ENCODE results near the gene ATRX. TPM values are rescaled to one million over a fixed set of nuclear protein-coding genes. Genes with fewer than 3 reads are reported as not detected.

The ATRX gene
- total and polyA plus RNA-seq, 2 experiments from 2014 or later: 72.5 to 76.0 TPM

GRCh38 chrX:77802201-77802600 lies 16.2 kb upstream of the ATRX start:
- no peak for TF ChIP-seq CTCF (IDR thresholded peaks at IDR 0.05; ENCODE audit: low read depth, low read length)
- Histone ChIP-seq H3K27ac (no peak overlapping the region), H3K4me1 (ENCODE audit: low read depth) (no peaks in the 10 kb centered on the region), H3K27me3 (no peaks in the 10 kb centered on the region), H3K4me3 (no peak overlapping the region), H3K36me3 (no peaks in the 10 kb centered on the region), H3K9me3 (ENCODE audit: low read depth) (no peaks in the 10 kb centered on the region)
- no peak for DNase-seq (ENCODE audit: low read depth in 1 of 2, low spot score in 1 of 2)

DNA sequence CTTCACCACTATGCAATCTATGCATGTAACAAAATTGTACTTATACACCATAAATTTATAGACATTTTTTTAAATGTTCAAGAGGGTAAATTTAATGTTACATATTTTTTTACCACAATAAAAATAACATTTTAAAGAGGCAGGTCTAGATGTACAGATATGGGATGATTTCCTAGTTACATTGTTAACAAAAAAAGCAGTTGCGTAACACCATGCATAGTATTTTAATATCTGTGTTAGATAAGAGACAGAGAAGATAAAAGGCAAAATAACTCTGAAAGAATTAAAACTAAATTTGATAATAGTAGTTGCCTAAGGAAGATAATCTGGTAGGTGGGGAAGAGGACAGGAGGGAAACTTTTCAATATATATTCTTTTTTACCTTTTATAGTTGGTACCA lies 9.1 kb upstream of the ATRX start:
- H3K36me3 ChIP-seq: no peaks in the 10 kb centered on the region

GRCh38 chrX:77793946-77794345 lies 7.9 kb upstream of the ATRX start:
- H3K4me1 ChIP-seq (ENCODE audit: low read depth): no peaks in the 10 kb centered on the region
- H3K27ac ChIP-seq: no peak overlapping the region
- no peak for DNase-seq (ENCODE audit: low read depth in 1 of 2, low spot score in 1 of 2)
- H3K4me3 ChIP-seq: no peak overlapping the region
- H3K9me3 ChIP-seq (ENCODE audit: low read depth): no peaks in the 10 kb centered on the region
- no peak for TF ChIP-seq CTCF (IDR thresholded peaks at IDR 0.05; ENCODE audit: low read depth, low read length)
- no peaks in the 10 kb centered on the region for H3K27me3 ChIP-seq
- H3K36me3 ChIP-seq: no peaks in the 10 kb centered on the region

More for the DNA sequence above, 9.1 kb upstream of the ATRX start:
- H3K4me1 ChIP-seq (ENCODE audit: low read depth): no peaks in the 10 kb centered on the region
- H3K27ac ChIP-seq: no peak overlapping the region
- TF ChIP-seq CTCF (IDR thresholded peaks at IDR 0.05; ENCODE audit: low read depth, low read length): no peak
- no peaks in the 10 kb centered on the region for H3K27me3 ChIP-seq
- no peak overlapping the region for H3K4me3 ChIP-seq
- DNase-seq (ENCODE audit: low read depth in 1 of 2, low spot score in 1 of 2): no peak
- no peaks in the 10 kb centered on the region for H3K9me3 ChIP-seq (ENCODE audit: low read depth)

DNA sequence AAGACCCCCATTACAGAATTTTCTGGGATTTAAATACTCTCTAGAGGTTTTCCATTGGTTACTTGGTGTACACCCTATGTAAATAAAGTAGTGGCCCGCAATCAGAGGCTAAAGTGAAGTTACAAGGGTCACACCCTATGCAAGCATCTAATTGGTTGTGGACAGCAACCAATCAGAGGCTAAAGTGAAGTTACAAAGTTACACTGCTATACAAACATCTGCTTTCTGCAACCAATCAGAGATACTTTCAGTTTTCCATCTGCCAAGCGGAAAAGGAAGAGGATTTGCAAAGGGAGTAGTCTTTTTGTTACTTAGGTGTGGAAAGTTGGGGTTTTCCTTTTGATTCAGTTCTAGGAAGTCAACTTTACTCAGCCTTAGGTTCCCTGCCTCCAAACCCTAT lies 2.0 kb upstream of the ATRX start:
- H3K27me3 ChIP-seq: no peaks in the 10 kb centered on the region
- no peak for TF ChIP-seq CTCF (IDR thresholded peaks at IDR 0.05; ENCODE audit: low read depth, low read length)
- no peaks in the 10 kb centered on the region for H3K36me3 ChIP-seq
- no peak overlapping the region for H3K4me3 ChIP-seq
- H3K4me1 ChIP-seq (ENCODE audit: low read depth): no peaks in the 10 kb centered on the region
- DNase-seq (ENCODE audit: low read depth in 1 of 2, low spot score in 1 of 2): no peak
- H3K27ac ChIP-seq: no peak overlapping the region
- H3K9me3 ChIP-seq (ENCODE audit: low read depth): no peaks in the 10 kb centered on the region

DNA sequence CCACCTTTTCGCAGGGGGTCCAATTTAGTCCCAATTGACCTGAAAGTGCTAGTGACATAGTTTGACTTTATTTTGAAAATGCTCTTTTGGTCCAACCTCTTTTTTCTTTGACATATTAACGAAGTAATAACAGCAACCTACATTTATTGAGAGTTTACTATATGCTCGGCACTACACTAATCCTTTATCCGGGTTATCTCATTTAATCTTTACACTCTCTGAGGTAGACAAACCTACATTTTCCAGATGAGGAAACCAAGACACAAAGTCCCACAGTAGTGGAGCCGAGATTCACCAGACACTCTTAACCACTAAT lies 307 bp upstream of the ATRX start:
- H3K4me3 ChIP-seq: peak overlapping the region; percentile 63
- H3K27ac ChIP-seq: peak overlapping the region; percentile 98
- no peaks in the 10 kb centered on the region for H3K36me3 ChIP-seq
- no peaks in the 10 kb centered on the region for H3K27me3 ChIP-seq
- no peaks in the 10 kb centered on the region for H3K4me1 ChIP-seq (ENCODE audit: low read depth)
- no peak for TF ChIP-seq CTCF (IDR thresholded peaks at IDR 0.05; ENCODE audit: low read depth, low read length)
- H3K9me3 ChIP-seq (ENCODE audit: low read depth): no peaks in the 10 kb centered on the region
- DNase-seq (ENCODE audit: low read depth in 1 of 2, low spot score in 1 of 2): no peak

GRCh38 chrX:77779695-77780094 lies 6.3 kb downstream of the ATRX start:
- TF ChIP-seq CTCF (IDR thresholded peaks at IDR 0.05; ENCODE audit: low read depth, low read length): no peak
- Histone ChIP-seq H3K9me3 (ENCODE audit: low read depth) (no peaks in the 10 kb centered on the region), H3K4me3 (no peak overlapping the region), H3K36me3 (no peaks in the 10 kb centered on the region), H3K27me3 (no peaks in the 10 kb centered on the region), H3K4me1 (ENCODE audit: low read depth) (no peaks in the 10 kb centered on the region), H3K27ac (no peak overlapping the region)
- DNase-seq (ENCODE audit: low read depth in 1 of 2, low spot score in 1 of 2): no peak

Measured in cardiac muscle cell (in vitro differentiated cells and primary cell).